ENCODE data around the gene NOS3. TPM values are rescaled to one million over a fixed set of nuclear protein-coding genes. Genes with fewer than 3 reads are reported as not detected.

NOS3 gene
- total RNA-seq, 1 donor from 2014 or later = 12.6 TPM

DNA sequence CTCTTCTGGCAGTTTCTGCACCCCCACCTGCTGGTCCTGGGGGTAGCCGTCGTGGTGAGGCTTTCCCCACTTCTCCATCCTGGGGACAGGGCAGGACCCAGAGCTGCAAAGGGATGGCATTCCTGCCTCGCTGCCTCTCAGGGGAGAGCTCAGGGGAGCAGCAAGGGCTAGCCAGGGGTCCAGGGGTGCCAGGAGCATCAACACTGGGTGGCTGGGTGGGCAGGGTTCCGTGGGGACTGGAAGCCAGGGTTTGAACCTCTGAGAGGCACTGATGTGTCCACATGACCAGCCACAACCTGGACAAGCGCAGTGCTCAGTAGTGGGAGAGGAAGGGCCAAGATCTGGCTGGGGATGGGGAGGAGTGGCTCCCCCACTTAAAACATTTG lies 43.0 kb downstream of the NOS3 start:
- H3K4me3 ChIP-seq = no peak overlapping the region
- TF ChIP-seq CTCF (IDR thresholded peaks at IDR 0.05; ENCODE audit: borderline replicate concordance) = no peak
- H3K9me3 ChIP-seq (replicated peaks) = no peaks in the 10 kb centered on the region
- H3K4me1 ChIP-seq = peaks cover 40% of the 10 kb centered on the region
- peaks cover 39% of the 10 kb centered on the region for H3K36me3 ChIP-seq
- DNase-seq = no peak
- no peaks in the 10 kb centered on the region for H3K27me3 ChIP-seq (ENCODE audit: low read depth)
- intact Hi-C loops (cut with micrococcal nuclease) = loop anchor here (10.0 kb wide), 1 partner anchor 71 kb away; no protein-coding TSS in a partner anchor
- H3K27ac ChIP-seq (replicated peaks) = no peak overlapping the region

DNA sequence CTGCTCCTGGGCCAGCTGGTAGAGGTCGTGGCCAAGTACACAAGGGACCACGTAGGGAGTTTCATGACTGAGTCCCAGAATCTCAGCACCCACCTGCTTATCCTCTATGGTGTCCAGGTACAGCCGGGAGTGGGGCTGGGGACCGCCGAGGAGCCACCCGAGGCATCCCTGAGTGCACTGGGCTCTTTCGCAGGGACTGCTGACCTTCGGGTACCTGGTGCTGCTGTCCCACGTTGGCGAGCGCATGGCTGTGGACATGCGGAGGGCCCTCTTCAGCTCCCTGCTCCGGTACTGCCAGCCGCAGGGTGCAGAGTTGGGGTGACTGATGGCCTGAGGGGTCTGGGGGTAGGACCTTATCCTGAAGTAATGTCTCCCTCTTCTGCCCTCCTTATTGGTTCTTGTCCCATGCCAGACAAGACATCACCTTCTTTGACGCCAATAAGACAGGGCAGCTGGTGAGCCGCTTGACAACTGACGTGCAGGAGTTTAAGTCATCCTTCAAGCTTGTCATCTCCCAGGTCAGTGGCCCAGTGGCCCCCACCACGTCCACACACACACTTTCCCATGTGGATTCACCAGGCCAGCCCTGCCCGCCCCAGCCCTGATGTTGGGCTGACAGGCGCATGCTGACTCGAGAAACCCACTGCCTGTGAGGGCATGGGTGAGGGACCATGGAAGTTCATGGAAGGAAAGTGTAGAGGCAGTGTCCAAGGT lies 43.7 kb downstream of the NOS3 start:
- H3K36me3 ChIP-seq = peaks cover 39% of the 10 kb centered on the region
- intact Hi-C loops (cut with micrococcal nuclease) = loop anchor here (10.0 kb wide), 1 partner anchor 70 kb away; no protein-coding TSS in a partner anchor
- TF ChIP-seq CTCF (IDR thresholded peaks at IDR 0.05; ENCODE audit: borderline replicate concordance) = no peak
- H3K4me3 ChIP-seq = no peak overlapping the region
- H3K4me1 ChIP-seq = peaks cover 40% of the 10 kb centered on the region
- H3K27me3 ChIP-seq (ENCODE audit: low read depth) = no peaks in the 10 kb centered on the region
- no peaks in the 10 kb centered on the region for H3K9me3 ChIP-seq (replicated peaks)
- DNase-seq = no peak
- H3K27ac ChIP-seq (replicated peaks) = peak overlapping the region; percentile 71

- peaks cover 39% of the 10 kb centered on the region for H3K36me3 ChIP-seq
- peaks cover 40% of the 10 kb centered on the region for H3K4me1 ChIP-seq
- DNase-seq = peak; percentile 43
- no peak for TF ChIP-seq CTCF (IDR thresholded peaks at IDR 0.05; ENCODE audit: borderline replicate concordance)
- H3K4me3 ChIP-seq = no peak overlapping the region
- no peaks in the 10 kb centered on the region for H3K9me3 ChIP-seq (replicated peaks)
- peak overlapping the region; percentile 71 for H3K27ac ChIP-seq (replicated peaks)
- H3K27me3 ChIP-seq (ENCODE audit: low read depth) = no peaks in the 10 kb centered on the region
- intact Hi-C loops (cut with micrococcal nuclease) = loop anchor here (10.0 kb wide), 1 partner anchor 70 kb away; no protein-coding TSS in a partner anchor
Observed at GRCh38 chr7:151035026-151035717, 44.4 kb downstream of the NOS3 start.

- H3K9me3 ChIP-seq (replicated peaks) = no peaks in the 10 kb centered on the region
- no peaks in the 10 kb centered on the region for H3K27me3 ChIP-seq (ENCODE audit: low read depth)
- peaks cover 39% of the 10 kb centered on the region for H3K4me1 ChIP-seq
- TF ChIP-seq CTCF (IDR thresholded peaks at IDR 0.05; ENCODE audit: borderline replicate concordance) = no peak
- DNase-seq = no peak
- intact Hi-C loops (cut with micrococcal nuclease) = loop anchor here (10.0 kb wide), 1 partner anchor 69 kb away; no protein-coding TSS in a partner anchor
- peaks cover 39% of the 10 kb centered on the region for H3K36me3 ChIP-seq
- H3K4me3 ChIP-seq = peak overlapping the region; percentile 14
- peak overlapping the region; percentile 27 for H3K27ac ChIP-seq (replicated peaks)
Observed at GRCh38 chr7:151035902-151036301, 45.1 kb downstream of the NOS3 start.

DNA sequence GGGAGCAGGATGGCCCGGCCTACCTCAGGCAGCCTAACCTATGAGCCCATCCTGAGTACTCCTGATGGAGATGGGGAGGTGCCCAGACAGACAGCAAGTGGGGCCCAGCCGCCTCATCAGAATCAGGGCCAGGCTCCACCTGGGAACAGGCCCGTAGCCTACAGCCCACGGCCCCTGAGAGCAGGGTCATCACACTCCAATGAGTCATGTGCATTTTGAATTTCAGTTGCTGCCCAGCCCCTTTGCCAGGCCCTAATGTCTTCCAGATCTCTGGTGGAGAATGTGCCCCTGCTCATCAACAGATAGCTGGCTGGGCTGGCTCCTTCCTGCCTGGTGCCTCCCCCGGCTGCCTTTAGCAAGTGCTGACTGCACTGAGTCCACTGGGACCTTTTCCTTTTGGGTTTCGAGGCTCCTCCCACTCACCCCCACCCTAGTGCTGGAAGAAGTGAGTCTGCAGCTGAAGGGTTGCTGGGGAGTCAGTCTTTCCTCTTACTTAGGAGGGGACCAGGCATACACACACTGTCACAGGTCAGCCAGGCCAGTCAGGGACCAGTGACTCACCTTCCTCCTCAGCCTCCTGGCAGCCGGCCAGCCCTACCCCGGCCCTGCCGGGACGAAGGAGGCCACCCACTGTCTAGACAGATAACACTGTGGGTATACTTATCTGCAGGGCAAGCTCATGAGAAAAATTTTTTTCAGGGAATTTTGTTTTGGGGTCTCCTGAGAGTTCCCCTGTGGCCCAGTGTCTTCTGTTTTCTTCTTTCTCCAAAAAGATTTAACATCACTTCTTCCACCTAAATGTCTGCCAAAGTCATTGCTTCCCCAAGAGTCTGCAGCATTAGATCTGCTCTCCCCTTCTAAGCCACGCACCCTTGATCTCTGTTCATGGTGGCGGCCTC lies 48.4 kb downstream of the NOS3 start:
- peak overlapping the region; percentile 60 for H3K27ac ChIP-seq (replicated peaks)
- peaks cover 45% of the 10 kb centered on the region for H3K36me3 ChIP-seq
- intact Hi-C loops (cut with micrococcal nuclease) = loop anchor here (10.0 kb wide), 1 partner anchor 66 kb away; no protein-coding TSS in a partner anchor
- no peaks in the 10 kb centered on the region for H3K27me3 ChIP-seq (ENCODE audit: low read depth)
- TF ChIP-seq CTCF (IDR thresholded peaks at IDR 0.05; ENCODE audit: borderline replicate concordance) = no peak
- H3K4me1 ChIP-seq = peaks cover 35% of the 10 kb centered on the region
- DNase-seq = peak; percentile 59
- H3K4me3 ChIP-seq = no peak overlapping the region
- H3K9me3 ChIP-seq (replicated peaks) = no peaks in the 10 kb centered on the region

Measured in left ventricle myocardium inferior (tissue), 1 donor.